ENCODE results near the gene DEFB113. TPM values are rescaled to one million over a fixed set of nuclear protein-coding genes. Genes with fewer than 3 reads are reported as not detected.

The DEFB113 gene
- total RNA-seq, 1 donor from 2014 or later, result not detected

- Mint-ChIP-seq H3K27ac (ENCODE audit: unreplicated experiment) (no peak overlapping the region), H3K27me3 (ENCODE audit: unreplicated experiment) (no peaks in the 10 kb centered on the region), H3K9me3 (ENCODE audit: unreplicated experiment) (no peaks in the 10 kb centered on the region), H3K4me1 (ENCODE audit: low read depth, unreplicated experiment) (peaks cover 7% of the 10 kb centered on the region), H3K36me3 (ENCODE audit: unreplicated experiment) (no peaks in the 10 kb centered on the region), H3K4me3 (ENCODE audit: unreplicated experiment) (no peak overlapping the region)
- TF ChIP-seq, protein P1, sequence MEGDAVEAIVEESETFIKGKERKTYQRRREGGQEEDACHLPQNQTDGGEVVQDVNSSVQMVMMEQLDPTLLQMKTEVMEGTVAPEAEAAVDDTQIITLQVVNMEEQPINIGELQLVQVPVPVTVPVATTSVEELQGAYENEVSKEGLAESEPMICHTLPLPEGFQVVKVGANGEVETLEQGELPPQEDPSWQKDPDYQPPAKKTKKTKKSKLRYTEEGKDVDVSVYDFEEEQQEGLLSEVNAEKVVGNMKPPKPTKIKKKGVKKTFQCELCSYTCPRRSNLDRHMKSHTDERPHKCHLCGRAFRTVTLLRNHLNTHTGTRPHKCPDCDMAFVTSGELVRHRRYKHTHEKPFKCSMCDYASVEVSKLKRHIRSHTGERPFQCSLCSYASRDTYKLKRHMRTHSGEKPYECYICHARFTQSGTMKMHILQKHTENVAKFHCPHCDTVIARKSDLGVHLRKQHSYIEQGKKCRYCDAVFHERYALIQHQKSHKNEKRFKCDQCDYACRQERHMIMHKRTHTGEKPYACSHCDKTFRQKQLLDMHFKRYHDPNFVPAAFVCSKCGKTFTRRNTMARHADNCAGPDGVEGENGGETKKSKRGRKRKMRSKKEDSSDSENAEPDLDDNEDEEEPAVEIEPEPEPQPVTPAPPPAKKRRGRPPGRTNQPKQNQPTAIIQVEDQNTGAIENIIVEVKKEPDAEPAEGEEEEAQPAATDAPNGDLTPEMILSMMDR (IDR thresholded peaks at IDR 0.05; ENCODE audit: partially characterized antibody, unreplicated experiment), result no peak
- no peak for DNase-seq
Observed at GRCh38 chr6:49978332-49979226, 9.2 kb upstream of the DEFB113 start.

- no peak for DNase-seq
- no peaks in the 10 kb centered on the region for H3K4me1 Mint-ChIP-seq (ENCODE audit: low read depth, unreplicated experiment)
- H3K27ac Mint-ChIP-seq (ENCODE audit: unreplicated experiment), result no peak overlapping the region
- no peaks in the 10 kb centered on the region for H3K36me3 Mint-ChIP-seq (ENCODE audit: unreplicated experiment)
- H3K4me3 Mint-ChIP-seq (ENCODE audit: unreplicated experiment), result no peak overlapping the region
- TF ChIP-seq, protein P1 (IDR thresholded peaks at IDR 0.05; ENCODE audit: partially characterized antibody, unreplicated experiment), result no peak
- H3K9me3 Mint-ChIP-seq (ENCODE audit: unreplicated experiment), result no peaks in the 10 kb centered on the region
- H3K27me3 Mint-ChIP-seq (ENCODE audit: unreplicated experiment), result no peaks in the 10 kb centered on the region
Observed at GRCh38 chr6:49966823-49967222, 2.6 kb downstream of the DEFB113 start.

DNA sequence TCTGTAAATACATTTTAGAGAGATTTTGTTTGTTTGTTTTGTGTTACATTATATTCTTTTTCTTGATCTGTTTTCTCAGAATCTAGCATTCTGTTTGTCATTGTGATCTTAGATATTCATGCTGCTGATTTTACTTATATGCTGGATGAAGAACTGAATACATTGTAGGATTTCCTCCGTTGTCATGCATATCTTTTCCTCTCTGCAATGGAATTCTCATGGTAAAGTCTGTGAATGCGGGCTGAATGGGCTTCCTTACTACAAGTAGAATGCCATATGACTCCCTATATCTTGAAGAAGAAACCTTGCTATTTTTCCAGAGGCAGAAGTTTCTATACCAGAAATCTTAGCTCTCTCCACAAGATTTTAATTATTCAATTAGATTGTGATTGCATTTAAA is 3.1 kb downstream of the DEFB113 start:
- DNase-seq, result no peak
- no peaks in the 10 kb centered on the region for H3K4me1 Mint-ChIP-seq (ENCODE audit: low read depth, unreplicated experiment)
- TF ChIP-seq, protein P1 (IDR thresholded peaks at IDR 0.05; ENCODE audit: partially characterized antibody, unreplicated experiment), result no peak
- H3K27me3 Mint-ChIP-seq (ENCODE audit: unreplicated experiment), result no peaks in the 10 kb centered on the region
- H3K4me3 Mint-ChIP-seq (ENCODE audit: unreplicated experiment), result no peak overlapping the region
- no peak overlapping the region for H3K27ac Mint-ChIP-seq (ENCODE audit: unreplicated experiment)
- H3K36me3 Mint-ChIP-seq (ENCODE audit: unreplicated experiment), result no peaks in the 10 kb centered on the region
- no peaks in the 10 kb centered on the region for H3K9me3 Mint-ChIP-seq (ENCODE audit: unreplicated experiment)

DNA sequence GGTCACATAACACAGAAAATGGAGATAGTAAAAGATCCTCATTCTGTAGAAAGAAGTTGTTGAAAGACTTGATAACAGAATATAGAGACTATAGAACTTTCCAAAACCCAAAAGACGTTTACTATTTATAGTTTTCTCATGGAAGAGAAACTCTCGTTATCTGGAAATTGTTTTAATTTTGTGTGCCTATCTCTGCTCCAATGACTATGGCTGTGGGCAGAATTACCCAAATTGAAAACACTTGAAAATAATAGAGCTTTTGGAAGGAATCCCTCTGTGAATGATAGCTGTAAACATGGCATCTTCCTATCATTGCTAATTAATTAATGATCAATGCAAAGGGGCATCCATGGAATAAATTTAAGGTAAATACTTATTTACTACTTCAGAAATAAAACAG is 5.4 kb downstream of the DEFB113 start, which contains the start of gene DEFB114:
Gene DEFB114, minus strand, starts transcription at position 101 of the 400 bp plus-strand sequence. Its CDS starts 59 bp downstream, at position 42.
- Mint-ChIP-seq H3K27ac (ENCODE audit: unreplicated experiment) (no peak within 1 kb of the TSS), H3K4me1 (ENCODE audit: low read depth, unreplicated experiment) (no peaks in the 10 kb centered on the region), H3K36me3 (ENCODE audit: unreplicated experiment) (no peaks in the 10 kb centered on the region), H3K9me3 (ENCODE audit: unreplicated experiment) (no peaks in the 10 kb centered on the region), H3K27me3 (ENCODE audit: unreplicated experiment) (no peaks in the 10 kb centered on the region), H3K4me3 (ENCODE audit: unreplicated experiment) (no peak within 1 kb of the TSS)
- DNase-seq, result no peak
- TF ChIP-seq, protein P1 (IDR thresholded peaks at IDR 0.05; ENCODE audit: partially characterized antibody, unreplicated experiment), result no peak

- DNase-seq, result no peak
- Mint-ChIP-seq H3K4me3 (ENCODE audit: unreplicated experiment) (no peak overlapping the region), H3K27me3 (ENCODE audit: unreplicated experiment) (no peaks in the 10 kb centered on the region), H3K36me3 (ENCODE audit: unreplicated experiment) (no peaks in the 10 kb centered on the region), H3K27ac (ENCODE audit: unreplicated experiment) (no peak overlapping the region), H3K4me1 (ENCODE audit: low read depth, unreplicated experiment) (no peaks in the 10 kb centered on the region), H3K9me3 (ENCODE audit: unreplicated experiment) (no peaks in the 10 kb centered on the region)
- TF ChIP-seq, protein P1 (IDR thresholded peaks at IDR 0.05; ENCODE audit: partially characterized antibody, unreplicated experiment), result no peak
Observed at GRCh38 chr6:49958180-49958579, 11.2 kb downstream of the DEFB113 start.

All from glutamatergic neuron (in vitro differentiated cells).